ENCODE measurements around the gene ACOT11.
"Not testable (repeated sequence)": the region's sequence is repeated elsewhere in the genome, so short reads cannot be mapped to it uniquely, and the experiment has no call there.

The ACOT11 gene

GRCh38 chr1:54608566-54609230 is 60.7 kb downstream of the ACOT11 start:
- no peak for DNase-seq (ENCODE audit: low read depth in 2 of 2)

- no peak for DNase-seq (ENCODE audit: low read depth in 2 of 2)
These were observed 61.4 kb downstream of the ACOT11 start for GRCh38 chr1:54609301-54609921.

GRCh38 chr1:54610048-54610447 is 62.0 kb downstream of the ACOT11 start:
- no peak for DNase-seq (ENCODE audit: low read depth in 2 of 2)

- DNase-seq (ENCODE audit: low read depth in 2 of 2), result no peak
These were observed 62.9 kb downstream of the ACOT11 start for GRCh38 chr1:54610601-54611580.

- no peak for DNase-seq (ENCODE audit: low read depth in 2 of 2)
These were observed 63.6 kb downstream of the ACOT11 start for GRCh38 chr1:54611621-54612020.

- DNase-seq (ENCODE audit: low read depth in 2 of 2), result no peak
These were observed 66.0 kb downstream of the ACOT11 start for GRCh38 chr1:54614024-54614423.

GRCh38 chr1:54614563-54614962 is 66.5 kb downstream of the ACOT11 start:
- no peak for DNase-seq (ENCODE audit: low read depth in 2 of 2)

GRCh38 chr1:54615531-54616279 is 67.7 kb downstream of the ACOT11 start:
- DNase-seq (ENCODE audit: low read depth in 2 of 2), result no peak

- no peak for DNase-seq (ENCODE audit: low read depth in 2 of 2)
These were observed 71.7 kb downstream of the ACOT11 start for GRCh38 chr1:54619749-54620148.

- no peak for DNase-seq (ENCODE audit: low read depth in 2 of 2)
These were observed 75.4 kb downstream of the ACOT11 start, which contains the start of gene FAM151A for GRCh38 chr1:54623216-54624007. Gene FAM151A, minus strand, starts transcription at chr1:54623525. Its CDS starts 130 bp downstream, at chr1:54623395.

GRCh38 chr1:54624466-54625464 is 76.7 kb downstream of the ACOT11 start:
- DNase-seq (ENCODE audit: low read depth in 2 of 2), result no peak

- no peak for DNase-seq (ENCODE audit: low read depth in 2 of 2)
These were observed 79.2 kb downstream of the ACOT11 start for GRCh38 chr1:54627196-54627595.

GRCh38 chr1:54635804-54636203 is 87.8 kb downstream of the ACOT11 start:
- not testable (repeated sequence) for DNase-seq (ENCODE audit: low read depth in 2 of 2)

GRCh38 chr1:54636461-54637446 is 88.7 kb downstream of the ACOT11 start:
- not testable (repeated sequence) for DNase-seq (ENCODE audit: low read depth in 2 of 2)

- DNase-seq (ENCODE audit: low read depth in 2 of 2), result no peak
These were observed 92.3 kb downstream of the ACOT11 start for GRCh38 chr1:54640361-54640760.

GRCh38 chr1:54640863-54641836 is 93.1 kb downstream of the ACOT11 start, which contains the start of gene MROH7:
Gene MROH7, plus strand, starts transcription at chr1:54641786. Its CDS starts 11,141 bp downstream, at chr1:54652927.
- DNase-seq (ENCODE audit: low read depth in 2 of 2), result no peak

GRCh38 chr1:54643736-54644135 is 95.7 kb downstream of the ACOT11 start:
- DNase-seq (ENCODE audit: low read depth in 2 of 2), result no peak

All from fibroblast of skin of left biceps (primary cell).